GM13977 (cell line): ENCODE results near the gene TNFSF13B.

Experiments used
- DNase-seq: peaks from one replicate; pipeline ENCODE4 v3.0.0; 2012; ENCODE audit warnings: low spot score
- in situ Hi-C: fragments of 300-500 bp; cut with MboI; formaldehyde crosslinking; loops from one replicate; pipeline ENCODE4 v1.12.0; 2022; ENCODE audit warnings: low sequenced_read_pairs, low pct_unique_long_range_greater_than_20kb, mixed read lengths, inconsistent platforms; ENCODE audit not compliant: unreplicated experiment
- TF ChIP-seq, protein P1 (sequence below): IDR thresholded peaks from 2 replicates; pipeline ENCODE4 v1.5.1; 2012; ENCODE audit warnings: mild to moderate bottlenecking, control low read depth; ENCODE audit not compliant: insufficient read depth; ENCODE audit errors: extremely low read depth, missing control alignments

TNFSF13B gene, protein sequence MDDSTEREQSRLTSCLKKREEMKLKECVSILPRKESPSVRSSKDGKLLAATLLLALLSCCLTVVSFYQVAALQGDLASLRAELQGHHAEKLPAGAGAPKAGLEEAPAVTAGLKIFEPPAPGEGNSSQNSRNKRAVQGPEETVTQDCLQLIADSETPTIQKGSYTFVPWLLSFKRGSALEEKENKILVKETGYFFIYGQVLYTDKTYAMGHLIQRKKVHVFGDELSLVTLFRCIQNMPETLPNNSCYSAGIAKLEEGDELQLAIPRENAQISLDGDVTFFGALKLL

DNA sequence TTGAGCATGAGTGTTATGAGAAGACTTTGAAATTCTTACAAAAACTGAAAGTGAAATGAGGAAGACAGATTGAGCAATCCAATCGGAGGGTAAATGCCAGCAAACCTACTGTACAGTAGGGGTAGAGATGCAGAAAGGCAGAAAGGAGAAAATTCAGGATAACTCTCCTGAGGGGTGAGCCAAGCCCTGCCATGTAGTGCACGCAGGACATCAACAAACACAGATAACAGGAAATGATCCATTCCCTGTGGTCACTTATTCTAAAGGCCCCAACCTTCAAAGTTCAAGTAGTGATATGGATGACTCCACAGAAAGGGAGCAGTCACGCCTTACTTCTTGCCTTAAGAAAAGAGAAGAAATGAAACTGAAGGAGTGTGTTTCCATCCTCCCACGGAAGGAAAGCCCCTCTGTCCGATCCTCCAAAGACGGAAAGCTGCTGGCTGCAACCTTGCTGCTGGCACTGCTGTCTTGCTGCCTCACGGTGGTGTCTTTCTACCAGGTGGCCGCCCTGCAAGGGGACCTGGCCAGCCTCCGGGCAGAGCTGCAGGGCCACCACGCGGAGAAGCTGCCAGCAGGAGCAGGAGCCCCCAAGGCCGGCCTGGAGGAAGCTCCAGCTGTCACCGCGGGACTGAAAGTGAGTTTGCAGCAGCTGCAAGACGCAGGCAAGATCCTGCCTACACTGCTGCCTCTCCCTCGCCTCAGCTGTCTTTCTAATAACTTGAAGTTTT, at the start of gene TNFSF13B:
TNFSF13B (plus strand) TSS at position 118 of the 728 bp plus-strand sequence; CDS start at position 296, 178 bp downstream.
- TF ChIP-seq, protein P1, sequence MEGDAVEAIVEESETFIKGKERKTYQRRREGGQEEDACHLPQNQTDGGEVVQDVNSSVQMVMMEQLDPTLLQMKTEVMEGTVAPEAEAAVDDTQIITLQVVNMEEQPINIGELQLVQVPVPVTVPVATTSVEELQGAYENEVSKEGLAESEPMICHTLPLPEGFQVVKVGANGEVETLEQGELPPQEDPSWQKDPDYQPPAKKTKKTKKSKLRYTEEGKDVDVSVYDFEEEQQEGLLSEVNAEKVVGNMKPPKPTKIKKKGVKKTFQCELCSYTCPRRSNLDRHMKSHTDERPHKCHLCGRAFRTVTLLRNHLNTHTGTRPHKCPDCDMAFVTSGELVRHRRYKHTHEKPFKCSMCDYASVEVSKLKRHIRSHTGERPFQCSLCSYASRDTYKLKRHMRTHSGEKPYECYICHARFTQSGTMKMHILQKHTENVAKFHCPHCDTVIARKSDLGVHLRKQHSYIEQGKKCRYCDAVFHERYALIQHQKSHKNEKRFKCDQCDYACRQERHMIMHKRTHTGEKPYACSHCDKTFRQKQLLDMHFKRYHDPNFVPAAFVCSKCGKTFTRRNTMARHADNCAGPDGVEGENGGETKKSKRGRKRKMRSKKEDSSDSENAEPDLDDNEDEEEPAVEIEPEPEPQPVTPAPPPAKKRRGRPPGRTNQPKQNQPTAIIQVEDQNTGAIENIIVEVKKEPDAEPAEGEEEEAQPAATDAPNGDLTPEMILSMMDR: peak; percentile 49
- DNase-seq: peak; percentile 35
- in situ Hi-C loops: no loop called here

DNA sequence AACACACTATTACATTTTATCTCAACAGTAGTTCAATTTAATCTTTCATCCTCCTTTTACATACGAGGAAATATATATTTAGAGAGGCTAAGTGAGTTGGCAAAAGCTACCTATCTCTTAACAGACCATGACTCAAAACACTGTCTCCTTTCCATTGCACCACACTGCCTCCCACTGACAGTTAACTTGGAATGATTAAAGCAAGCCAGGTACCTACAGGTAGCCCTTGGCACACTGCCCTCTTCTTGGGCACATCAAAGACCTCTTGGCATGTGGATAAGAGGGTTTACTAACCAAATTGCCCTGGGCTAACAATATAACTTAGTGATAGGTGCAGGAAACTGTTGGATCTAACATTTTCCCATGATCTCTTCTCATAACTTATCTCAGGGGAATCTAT, 49.5 kb upstream of the TNFSF13B start:
- TF ChIP-seq, protein P1: peak; percentile 43
- no peak for DNase-seq
- in situ Hi-C loops: no loop called here

DNA sequence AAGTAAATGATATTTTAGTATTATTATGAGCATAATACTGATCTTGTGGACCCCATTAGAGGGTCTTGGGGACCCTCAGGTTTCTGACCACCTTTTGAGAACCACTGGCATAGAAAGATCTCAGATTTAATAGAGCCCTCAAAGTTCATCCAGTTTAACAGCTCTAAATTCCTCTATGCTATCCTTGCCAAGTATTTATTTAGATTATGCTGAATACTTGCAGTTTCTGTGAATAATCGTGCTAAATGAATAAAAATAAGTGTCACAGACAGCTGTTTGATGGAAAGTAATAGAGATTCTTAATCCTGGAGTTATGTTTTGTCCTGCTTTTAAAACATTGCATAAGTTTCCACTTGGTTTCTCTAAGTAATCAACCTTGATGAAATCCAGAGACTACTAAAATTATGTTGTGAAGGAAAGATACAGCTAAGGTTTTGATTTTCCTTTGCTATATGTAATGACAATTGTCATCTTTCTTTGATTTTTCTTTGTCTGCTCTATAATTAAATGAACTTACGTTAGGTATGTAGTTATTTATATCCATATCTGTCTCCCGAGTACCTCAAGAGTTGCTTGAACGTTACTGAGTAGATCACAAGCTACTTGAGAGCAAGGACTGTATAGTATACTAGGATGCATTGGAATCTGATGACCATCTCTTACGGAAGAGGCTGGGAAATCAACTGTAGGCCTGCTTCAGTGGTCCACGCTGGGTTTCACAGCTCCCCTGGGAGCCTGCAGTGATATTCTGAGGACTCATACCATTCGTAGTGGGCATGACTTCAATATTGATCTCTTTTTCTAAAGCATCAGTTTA, 45.6 kb upstream of the TNFSF13B start:
- DNase-seq: no peak
- TF ChIP-seq, protein P1: no peak
- in situ Hi-C loops: no loop called here

DNA sequence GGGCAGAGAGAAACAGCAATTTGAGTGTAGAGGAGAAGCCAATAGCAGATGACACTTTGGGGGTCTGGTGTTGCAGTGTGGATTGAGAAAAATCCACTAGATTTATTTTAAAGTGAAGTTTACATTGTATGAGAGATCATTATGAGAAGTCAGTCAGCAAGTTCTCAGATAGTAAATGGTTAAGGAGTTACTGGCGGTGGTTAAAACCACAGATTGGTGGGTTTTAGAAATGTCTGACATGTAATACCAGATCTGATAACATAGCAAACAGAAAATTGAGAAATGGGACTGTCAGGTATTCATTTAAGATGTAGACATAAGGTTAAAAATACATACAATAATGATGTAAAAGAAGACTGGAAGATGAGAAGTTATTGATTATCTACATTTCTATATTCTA, 44.1 kb upstream of the TNFSF13B start:
- in situ Hi-C loops: no loop called here
- TF ChIP-seq, protein P1: no peak
- DNase-seq: no peak

DNA sequence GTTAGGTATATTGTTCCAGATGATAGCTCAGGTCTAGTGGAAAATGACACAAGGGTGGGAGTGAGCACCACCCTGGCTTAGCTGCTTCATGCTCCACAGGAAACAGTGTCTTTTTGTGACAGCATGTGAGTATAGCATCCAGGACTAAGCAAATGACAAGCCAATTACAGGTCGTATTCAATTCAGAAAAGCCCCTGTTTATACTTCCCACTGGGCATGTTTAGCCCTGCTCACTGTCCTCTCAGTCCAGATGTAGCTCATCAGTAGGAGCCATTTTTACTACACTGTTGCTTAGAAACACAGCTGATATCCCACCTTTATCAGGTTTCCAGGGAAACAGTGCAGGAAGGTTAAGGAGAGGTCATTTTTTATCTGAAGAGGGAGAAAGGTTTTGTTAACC, 43.3 kb upstream of the TNFSF13B start:
- TF ChIP-seq, protein P1: no peak
- DNase-seq: no peak
- in situ Hi-C loops: no loop called here

DNA sequence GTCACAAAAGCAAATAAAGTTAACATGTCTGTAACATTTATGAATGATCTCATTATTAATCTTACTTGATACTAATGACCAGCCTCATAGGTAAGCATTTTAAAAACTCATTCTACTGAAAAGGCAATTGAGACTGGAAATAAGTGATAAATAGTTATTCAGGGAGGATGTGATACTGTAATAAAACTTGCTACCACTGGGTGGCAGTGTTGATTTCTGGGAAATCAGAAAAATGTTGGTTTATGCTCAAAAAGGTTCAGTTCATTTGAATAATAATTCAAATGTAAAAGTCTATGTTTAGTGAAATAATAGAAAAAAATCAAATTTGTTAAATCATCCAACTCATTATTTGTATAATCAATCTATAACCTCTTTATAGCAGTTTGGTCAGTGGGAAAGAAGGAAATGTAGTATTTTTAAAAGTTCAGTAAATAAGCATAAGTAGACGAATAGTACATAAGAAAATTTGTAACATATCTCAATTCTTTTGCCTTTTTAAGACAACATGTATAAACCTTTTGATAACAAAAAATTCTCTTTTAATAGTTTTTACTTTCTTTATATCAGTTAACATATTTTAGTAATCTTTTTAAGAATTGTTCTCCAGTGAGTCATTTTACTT, 41.8 kb upstream of the TNFSF13B start:
- TF ChIP-seq, protein P1: peak; percentile 60
- in situ Hi-C loops: no loop called here
- DNase-seq: no peak
